ENCODE data around the gene SCGB1A1.

SCGB1A1 gene

DNA sequence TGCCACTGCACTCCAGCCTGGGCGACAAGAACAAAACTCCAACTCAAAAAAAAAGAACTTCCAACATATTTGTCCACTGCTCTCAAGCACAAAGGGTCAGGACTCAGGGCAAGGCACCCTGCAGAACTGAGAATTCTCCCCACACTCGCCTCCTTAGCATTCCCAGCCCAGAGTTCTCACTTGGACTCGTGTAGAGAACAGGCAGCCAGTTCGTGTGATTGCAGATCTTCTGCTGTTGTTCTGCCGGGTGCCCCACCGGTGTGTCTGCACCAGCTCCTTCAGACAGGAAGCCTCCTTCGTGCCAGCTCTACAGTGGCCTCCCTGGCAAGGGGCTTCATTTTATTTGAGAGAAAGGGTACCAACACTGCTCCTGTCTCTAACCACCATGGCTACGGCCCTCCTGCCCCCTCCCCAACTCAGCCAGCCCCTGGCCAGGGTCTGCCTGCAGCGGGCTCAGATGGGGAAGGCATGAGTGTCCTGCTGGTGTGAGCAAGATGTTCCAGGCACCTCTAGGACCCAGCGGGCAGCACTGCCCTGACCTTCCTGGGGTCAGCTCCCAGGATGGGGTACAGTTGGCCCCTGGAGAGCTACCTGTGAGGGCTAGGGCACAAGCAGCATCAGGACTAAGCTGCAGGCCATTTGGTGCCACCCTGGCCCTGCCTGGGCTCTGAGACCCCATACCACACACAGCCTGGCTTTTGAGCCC, 19.5 kb upstream of the SCGB1A1 start:
- DNase-seq: no peak

DNA sequence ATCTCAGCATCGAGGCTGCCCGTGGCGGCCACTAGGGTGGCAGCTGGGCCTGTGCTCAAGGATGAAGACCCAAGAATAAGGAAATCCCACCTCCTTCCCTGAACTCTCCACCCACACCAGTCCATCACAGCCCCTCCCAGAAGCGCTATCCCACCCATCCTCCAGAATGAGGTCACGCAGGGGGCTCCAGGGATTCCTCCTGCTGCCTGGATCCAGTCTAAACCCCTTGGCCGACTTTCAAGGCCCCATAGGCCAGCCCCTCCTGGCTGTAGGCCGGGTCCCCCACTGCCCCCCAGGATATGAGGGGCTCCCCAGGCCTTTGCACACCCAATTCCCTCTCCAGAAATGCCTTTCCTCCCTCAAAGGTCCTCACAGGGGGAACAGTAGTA, 19.0 kb upstream of the SCGB1A1 start:
- DNase-seq: no peak

DNA sequence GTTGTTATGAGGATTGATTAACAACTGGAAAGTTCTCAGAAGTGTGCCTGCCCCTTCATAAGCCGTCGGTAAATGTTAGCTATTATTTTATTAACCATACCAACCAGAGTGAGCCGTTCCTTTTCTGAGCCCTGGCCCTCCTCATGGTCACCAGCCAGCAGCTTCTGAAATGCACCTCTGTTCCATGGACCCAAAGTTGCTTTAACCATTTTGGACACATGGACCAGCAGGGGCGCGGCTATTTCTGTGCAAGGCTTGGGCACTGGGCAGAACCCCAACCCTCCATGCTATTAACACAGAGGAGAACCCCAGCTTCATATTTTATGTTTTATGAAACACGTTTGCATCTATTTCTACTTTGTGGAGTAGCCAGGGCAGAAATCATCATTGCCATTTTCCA, 18.6 kb upstream of the SCGB1A1 start:
- no peak for DNase-seq

DNA sequence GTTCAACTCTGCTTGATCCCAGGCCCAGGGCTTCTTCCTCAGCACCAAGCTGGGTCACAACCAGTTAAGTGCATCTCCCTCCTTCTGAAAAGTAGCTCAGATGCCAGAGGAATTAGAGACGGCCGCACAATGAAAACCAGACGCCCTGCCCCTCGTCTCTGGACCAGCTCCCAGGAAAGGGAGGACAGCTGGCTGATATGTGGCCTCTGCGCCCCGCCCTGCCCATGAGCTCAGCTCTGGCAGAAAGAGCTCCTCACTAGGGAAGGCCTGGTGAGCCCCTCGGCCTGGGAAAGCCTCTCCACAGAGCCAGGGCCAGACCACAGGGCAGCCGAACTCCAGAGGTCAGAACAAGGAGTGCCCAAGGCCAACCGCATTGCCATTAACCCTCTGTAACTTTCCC, 18.1 kb upstream of the SCGB1A1 start:
- no peak for DNase-seq

GRCh38 chr11:62401356-62401755, 17.5 kb upstream of the SCGB1A1 start:
- DNase-seq: no peak

GRCh38 chr11:62401811-62402210, 17.0 kb upstream of the SCGB1A1 start:
- DNase-seq: no peak

GRCh38 chr11:62402226-62402959, 16.4 kb upstream of the SCGB1A1 start:
- DNase-seq: no peak

GRCh38 chr11:62402960-62403730, 15.7 kb upstream of the SCGB1A1 start:
- no peak for DNase-seq

GRCh38 chr11:62404435-62404834, 14.4 kb upstream of the SCGB1A1 start:
- DNase-seq: no peak

DNA sequence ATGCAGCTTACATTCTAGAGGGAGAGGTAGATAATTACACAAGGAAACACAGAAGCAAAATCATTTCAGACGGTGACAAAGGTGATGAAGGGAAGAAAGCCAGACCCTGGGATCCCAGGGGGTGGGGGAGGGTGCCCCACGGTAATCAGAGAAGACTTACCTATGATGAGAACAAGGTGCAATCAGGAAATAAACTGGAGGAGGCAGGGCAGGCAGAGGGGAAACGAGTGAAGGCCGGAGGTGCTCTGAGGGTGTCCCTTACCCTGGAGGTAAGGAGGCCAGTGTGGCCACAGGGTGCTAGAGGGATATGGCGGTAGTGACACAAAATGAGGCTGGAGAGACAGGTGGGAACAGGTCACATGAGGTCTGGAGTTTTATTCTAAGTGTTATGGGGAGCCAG, 13.9 kb upstream of the SCGB1A1 start:
- DNase-seq: no peak

DNA sequence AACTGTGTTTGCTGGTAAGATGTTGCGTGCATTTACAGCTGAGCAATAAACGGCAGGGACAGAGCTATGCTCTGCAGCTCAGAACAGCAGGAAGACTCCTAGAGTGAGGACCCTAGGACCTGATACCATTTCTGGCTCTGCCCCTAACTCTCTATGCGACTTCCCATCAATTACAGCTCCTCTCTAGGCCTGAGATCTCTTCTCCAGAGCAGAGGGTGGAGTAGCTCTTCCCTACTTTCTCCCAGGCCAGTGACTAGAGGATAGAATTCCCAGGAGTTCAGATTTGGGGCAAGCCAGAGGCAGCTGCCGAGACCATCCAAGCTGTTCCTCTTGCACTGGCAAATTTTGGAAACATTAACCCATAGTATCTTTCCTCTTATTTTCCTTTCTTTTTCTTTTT, 12.8 kb upstream of the SCGB1A1 start:
- no peak for DNase-seq

DNA sequence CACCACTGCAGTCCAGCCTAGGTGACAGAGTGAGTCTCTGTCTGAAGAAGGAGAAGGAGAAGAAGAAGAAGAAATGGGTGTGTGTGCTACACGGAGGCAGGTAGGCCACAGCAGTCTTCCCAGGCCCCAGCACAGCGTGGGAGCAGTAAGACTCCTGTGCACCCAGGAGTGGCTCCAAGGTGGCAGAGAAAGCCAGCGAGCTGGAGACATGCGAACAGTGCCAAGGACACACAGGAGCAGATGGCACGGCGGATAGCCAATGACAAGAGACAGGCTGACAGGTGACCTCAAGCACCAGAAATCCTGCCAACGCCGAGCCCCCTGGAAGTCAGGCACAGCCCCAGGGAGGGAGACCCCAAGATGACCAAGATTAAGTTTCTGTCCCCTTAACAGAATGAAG, 9.0 kb upstream of the SCGB1A1 start:
- no peak for DNase-seq

DNA sequence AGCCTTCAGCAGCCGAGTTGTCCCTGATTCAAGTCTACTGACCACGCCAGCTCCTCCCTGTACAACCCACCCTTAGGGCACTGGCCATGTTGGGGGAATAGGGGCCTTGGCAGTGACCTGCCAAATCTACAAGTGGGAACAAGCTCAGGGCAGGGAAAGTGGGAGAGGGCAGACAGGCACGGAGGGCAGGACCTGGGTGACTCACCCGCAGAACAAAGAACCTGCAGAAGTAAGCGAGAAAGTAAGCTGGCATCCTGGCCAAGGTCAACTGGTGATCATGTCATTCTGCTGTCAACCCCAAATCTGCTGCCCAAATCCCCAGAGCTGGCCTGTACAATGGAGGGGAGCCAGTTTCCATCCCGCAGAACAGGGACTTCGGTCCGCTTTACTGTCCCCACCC, 7.9 kb upstream of the SCGB1A1 start:
- DNase-seq: no peak

- no peak for DNase-seq
Measured at GRCh38 chr11:62411524-62411923, 7.3 kb upstream of the SCGB1A1 start.

DNA sequence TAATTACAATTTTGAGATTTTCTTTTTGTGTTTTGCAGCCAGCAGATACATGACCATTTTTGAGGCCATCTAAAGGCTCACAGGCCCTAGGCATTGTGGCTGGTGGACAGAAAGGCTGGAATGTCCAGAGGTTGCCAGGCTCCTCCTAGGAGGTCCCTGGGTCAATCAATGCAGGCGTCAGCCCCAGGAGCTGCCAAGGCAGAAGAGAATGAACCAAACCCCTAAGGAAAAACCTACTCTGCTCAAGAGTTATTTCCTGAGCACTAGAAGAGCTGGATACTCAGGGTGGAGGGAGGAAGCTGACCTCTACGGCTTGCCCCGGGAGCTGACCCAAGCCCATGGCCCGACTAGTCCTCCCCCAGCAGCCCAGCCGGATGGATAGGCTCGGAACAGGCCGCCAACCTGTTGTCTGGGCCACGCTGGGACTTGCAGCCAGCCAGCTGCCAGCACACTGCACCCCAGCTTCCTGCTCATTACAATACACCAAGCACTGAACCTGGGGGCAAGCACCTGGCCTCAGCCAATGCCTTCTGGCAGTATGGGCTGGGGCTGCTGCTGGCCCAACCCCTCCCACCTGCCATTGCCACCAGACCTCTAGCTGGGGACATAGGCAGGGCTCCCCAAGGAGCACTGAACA, 5.7 kb upstream of the SCGB1A1 start:
- no peak for DNase-seq

DNA sequence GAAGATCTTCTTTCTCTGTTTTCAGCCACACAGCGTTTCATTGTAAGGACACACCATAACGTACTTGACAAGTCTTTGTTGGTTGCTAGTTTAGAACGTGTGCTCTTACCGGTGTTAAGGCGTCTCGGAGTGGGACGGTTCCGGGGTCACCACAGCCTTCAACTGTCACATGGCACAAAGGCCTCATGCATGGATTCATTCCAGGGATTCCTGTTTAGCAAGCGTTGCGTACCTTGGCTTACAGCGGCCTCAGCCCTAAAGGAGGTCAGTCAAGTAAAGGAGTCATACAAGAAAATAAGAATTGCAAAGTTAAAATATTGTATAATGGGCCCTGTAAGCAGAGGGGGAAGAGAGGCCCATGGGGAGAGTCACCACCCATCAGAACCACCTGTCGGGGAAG, 2.2 kb upstream of the SCGB1A1 start:
- no peak for DNase-seq

GRCh38 chr11:62418136-62418535, 697 bp upstream of the SCGB1A1 start:
- no peak for DNase-seq

- DNase-seq: no peak
Measured at GRCh38 chr11:62419314-62419929, 589 bp downstream of the SCGB1A1 start.

DNA sequence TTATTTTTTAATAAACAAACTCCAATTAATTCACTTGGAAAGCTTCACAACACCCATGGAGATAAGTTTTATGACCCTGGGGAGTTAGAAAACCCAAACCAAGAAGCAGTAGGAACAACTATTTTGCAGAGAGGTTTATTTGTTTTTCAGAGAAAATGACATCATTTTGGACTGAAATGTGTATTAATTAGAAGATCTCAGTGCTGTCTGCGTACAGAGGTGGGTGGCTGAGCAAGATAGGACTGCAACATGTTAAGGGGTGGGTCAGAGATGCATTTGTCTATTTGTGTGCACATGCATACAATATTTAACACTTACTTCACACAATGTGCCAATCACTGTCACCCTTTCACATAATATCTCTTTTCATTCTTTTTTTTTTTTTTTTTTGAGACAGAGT, 1.1 kb downstream of the SCGB1A1 start:
- DNase-seq: no peak

DNA sequence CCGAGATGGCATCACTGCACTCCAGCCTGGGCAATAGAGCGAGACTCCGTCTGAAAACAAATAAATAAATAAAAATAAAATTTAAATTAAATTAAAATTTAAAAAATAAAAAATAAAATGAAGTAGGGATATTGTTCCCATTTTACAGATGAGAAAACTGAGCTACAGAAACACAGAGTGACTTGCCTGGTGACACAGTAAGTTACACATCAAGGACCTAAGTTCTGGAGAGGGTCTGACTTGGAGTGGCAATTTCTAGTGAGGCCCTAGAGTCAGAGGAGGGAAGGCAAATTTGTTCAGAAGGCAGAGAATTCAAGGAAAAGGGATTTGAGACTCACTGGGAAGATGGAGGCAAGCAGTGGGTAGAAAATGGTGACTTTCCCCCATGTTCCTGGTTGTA, 2.0 kb downstream of the SCGB1A1 start:
- DNase-seq: no peak

DNA sequence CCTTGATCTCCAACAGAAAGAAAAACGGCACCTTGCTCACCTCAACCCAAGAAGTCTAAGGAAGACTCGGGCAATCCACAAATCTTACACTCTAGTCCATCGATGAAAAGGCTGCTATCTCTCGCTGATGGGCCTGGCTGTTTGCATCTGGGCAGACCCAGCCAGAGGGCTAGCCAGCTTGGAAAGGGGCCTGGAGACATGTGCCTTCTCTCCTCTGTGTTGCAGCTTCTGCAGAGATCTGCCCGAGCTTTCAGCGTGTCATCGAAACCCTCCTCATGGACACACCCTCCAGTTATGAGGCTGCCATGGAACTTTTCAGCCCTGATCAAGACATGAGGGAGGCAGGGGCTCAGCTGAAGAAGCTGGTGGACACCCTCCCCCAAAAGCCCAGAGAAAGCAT, 3.2 kb downstream of the SCGB1A1 start:
- no peak for DNase-seq

DNA sequence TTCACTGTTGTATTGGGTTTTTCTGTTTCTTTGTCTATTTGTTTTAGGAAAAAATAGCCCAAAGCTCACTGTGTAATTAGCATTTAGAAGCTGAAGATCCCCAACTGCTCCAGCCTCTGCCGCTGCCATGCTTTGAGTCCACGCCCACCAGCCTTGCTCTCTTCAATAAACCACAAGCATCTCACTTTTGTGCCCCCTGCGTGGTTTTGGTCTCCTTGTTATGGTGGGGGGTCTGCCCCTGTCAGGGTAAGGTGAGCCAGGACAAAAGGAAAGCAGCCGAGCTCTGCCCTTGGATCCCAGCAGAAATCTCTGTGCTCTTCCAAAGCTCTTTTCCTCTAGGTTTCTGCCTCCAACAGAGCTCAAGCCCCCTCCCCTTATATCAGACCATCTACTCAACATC, 4.2 kb downstream of the SCGB1A1 start:
- no peak for DNase-seq

DNA sequence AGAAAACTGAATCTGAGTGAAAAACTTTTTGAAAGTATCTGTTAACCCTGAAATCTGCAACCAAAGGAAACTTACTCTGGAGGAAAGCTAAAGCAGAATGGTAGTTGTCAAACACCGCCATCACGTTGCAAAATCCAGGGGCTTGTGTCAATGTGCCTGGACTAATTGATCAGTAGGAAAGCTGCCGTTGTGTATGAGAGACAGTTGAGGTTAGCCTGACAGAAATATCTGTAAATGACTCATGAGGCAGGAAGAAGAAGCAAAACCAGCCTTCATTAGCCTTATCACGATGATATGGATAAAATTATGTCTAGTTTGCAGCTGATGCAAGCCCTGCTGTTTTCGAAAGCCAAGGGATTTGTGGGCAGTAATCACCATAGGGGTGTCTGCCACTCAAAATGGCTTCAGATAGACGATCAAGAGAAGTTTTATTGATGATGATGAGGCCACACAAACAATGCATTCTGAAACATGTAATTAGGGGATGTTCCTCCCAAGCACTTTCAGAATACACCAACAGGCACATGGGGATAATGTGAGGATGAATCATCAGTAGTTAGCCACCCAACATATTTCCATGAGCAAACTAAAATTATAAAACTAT, 8.9 kb downstream of the SCGB1A1 start:
- DNase-seq: no peak
